Kidney (tissue), 14 donors: Measurements from ENCODE around the gene PLCB4. TPM values are rescaled to one million over a fixed set of nuclear protein-coding genes. Genes with fewer than 3 reads are reported as not detected.

Experiments
- DNase-seq, 5 donors: peaks; one replicate each; pipeline ENCODE4 v3.0.0-alpha.2; 2013 to 2020
- FAIRE-seq: peaks from 2 replicates; lab custom pipeline; 2012; peaks lifted over from hg19 to GRCh38; lab: Jason Lieb, UNC
- H3K27ac ChIP-seq, 2 donors: one replicate each; pipeline ENCODE4 v1.7.0; 2013; ENCODE audit warnings: low read depth in 2 of 2, low read length in 2 of 2, inconsistent platforms in 1 of 2
- H3K27me3 ChIP-seq: one replicate; pipeline ENCODE4 v1.7.1; 2013; ENCODE audit warnings: low read length, inconsistent platforms; ENCODE audit not compliant: control insufficient read depth, insufficient read depth
- H3K36me3 ChIP-seq, 3 donors: one replicate each; pipeline versions ENCODE4 v1.7.0 to v1.7.1; 2013; ENCODE audit warnings: low read length in 3 of 3, control low read depth in 1 of 3, inconsistent platforms in 1 of 3; ENCODE audit not compliant: insufficient read depth in 3 of 3, control insufficient read depth in 2 of 3
- H3K4me1 ChIP-seq, 3 donors: one replicate each; pipeline versions ENCODE4 v1.7.0 to v1.7.1; 2013; ENCODE audit warnings: low read length in 3 of 3, inconsistent platforms in 1 of 3, low read depth in 1 of 3; ENCODE audit not compliant: control insufficient read depth in 2 of 3, insufficient read depth in 2 of 3
- H3K4me3 ChIP-seq, 3 donors: one replicate each; pipeline versions ENCODE4 v1.7.0 to v1.8.1; 2013; ENCODE audit warnings: low read length in 3 of 3, control low read depth in 1 of 3, inconsistent platforms in 1 of 3
- H3K9ac ChIP-seq, 3 donors: one replicate each; pipeline versions ENCODE4 v1.7.0 to v1.7.1; 2013; ENCODE audit warnings: low read length in 3 of 3, control low read depth in 1 of 3, inconsistent platforms in 1 of 3
- H3K9me3 ChIP-seq, 3 donors: one replicate each; pipeline versions ENCODE4 v1.7.0 to v1.7.1; 2013; ENCODE audit warnings: low read length in 3 of 3, control low read depth in 1 of 3, inconsistent platforms in 1 of 3; ENCODE audit not compliant: control insufficient read depth in 2 of 3, insufficient read depth in 1 of 3
- CTCF ChIP-seq: IDR thresholded peaks from 3 replicates; pipeline ENCODE4 v1.5.1; 2012; ENCODE audit warnings: mild to moderate bottlenecking, moderate library complexity, borderline replicate concordance; ENCODE audit not compliant: insufficient read depth; ENCODE audit errors: extremely low read depth
- intact Hi-C: fragments of 100-400 bp; cut with DNase I; formaldehyde crosslinking; loops from one replicate; pipeline ENCODE4 v1.11.1; 2022
- polyA plus RNA-seq: library from polyadenylated mRNA; stranded (reverse); fragments of 350-450 nt; fragmentation: Illumina TruSeq; extraction: RNeasy Lipid Tissue Mini Kit (QIAGEN cat#74804); gene quantifications from one replicate; pipeline ENCODE4 v1.2.3, GENCODE V29; 2014; ENCODE audit warnings: low read depth, low replicate concordance; ENCODE audit not compliant: insufficient read depth
- total RNA-seq: library from RNA; stranded (reverse); fragmentation: NEBNext Ultra II Directional; extraction: Animal tissue kit (Norgen Biotek cat#: 25700); gene quantifications from one replicate; pipeline ENCODE4 v1.2.1, GENCODE V29; 2021
- donor health status: control.
- donor health status: control.
- donor health status: control.
- donor health status: control.
- donor health status: control.
- donor health status: DM: yes; HTN: yes; CAD: no.
- donor health status: Normal renal cell carcinoma (clear cell type).

The PLCB4 gene
- total and polyA plus RNA-seq, 2 donors from 2014 or later = 2.8 to 17.7 TPM

- DNase-seq (no peak), FAIRE-seq (no peak)
- H3K9ac ChIP-seq = no peak overlapping the region
- intact Hi-C loops = no loop called here
- no peak overlapping the region for H3K4me3 ChIP-seq
- no peaks in the 10 kb centered on the region for H3K36me3 ChIP-seq
- H3K9me3 ChIP-seq = no peaks in the 10 kb centered on the region
- no peak for TF ChIP-seq CTCF
- no peak overlapping the region for H3K27ac ChIP-seq
- H3K4me1 ChIP-seq = peaks cover 6 to 15% (median 7%) of the 10 kb centered on the region in 3 donors
- H3K27me3 ChIP-seq = no peaks in the 10 kb centered on the region
These were observed 279.4 kb downstream of the PLCB4 start for GRCh38 chr20:9348316-9348715.

GRCh38 chr20:9348747-9349146, 279.9 kb downstream of the PLCB4 start:
- Histone ChIP-seq H3K4me1 (peaks cover 6 to 15% (median 7%) of the 10 kb centered on the region in 3 donors), H3K27me3 (no peaks in the 10 kb centered on the region), H3K36me3 (no peaks in the 10 kb centered on the region), H3K4me3 (no peak overlapping the region), H3K27ac (no peak overlapping the region), H3K9ac (no peak overlapping the region), H3K9me3 (no peaks in the 10 kb centered on the region)
- FAIRE-seq (no peak), DNase-seq (no peak)
- no peak for TF ChIP-seq CTCF
- intact Hi-C loops = no loop called here

- intact Hi-C loops = no loop called here
- Histone ChIP-seq H3K9me3 (no peaks in the 10 kb centered on the region), H3K4me1 (peaks cover 4 to 15% (median 5%) of the 10 kb centered on the region in 3 donors), H3K4me3 (no peak overlapping the region), H3K36me3 (no peaks in the 10 kb centered on the region), H3K27me3 (no peaks in the 10 kb centered on the region), H3K9ac (no peak overlapping the region), H3K27ac (no peak overlapping the region)
- TF ChIP-seq CTCF = no peak
- FAIRE-seq (no peak), DNase-seq (no peak)
These were observed 280.4 kb downstream of the PLCB4 start for GRCh38 chr20:9349249-9349648.

- intact Hi-C loops = no loop called here
- H3K4me3 ChIP-seq = no peak overlapping the region
- no peaks in the 10 kb centered on the region for H3K27me3 ChIP-seq
- no peak for TF ChIP-seq CTCF
- no peak overlapping the region for H3K27ac ChIP-seq
- DNase-seq (no peak), FAIRE-seq (no peak)
- H3K9me3 ChIP-seq = no peaks in the 10 kb centered on the region
- H3K4me1 ChIP-seq = peaks cover 0 to 9% (median 0%) of the 10 kb centered on the region in 3 donors
- no peaks in the 10 kb centered on the region for H3K36me3 ChIP-seq
- H3K9ac ChIP-seq = no peak overlapping the region
These were observed 283.9 kb downstream of the PLCB4 start for GRCh38 chr20:9352739-9353138.
